Measurements from ENCODE around the gene MYOM3.
A peak's percentile ranks its signal among the peaks of the same experiment; 100 is the strongest.

GRCh38 chr1:24027838-24028468 lies 84.0 kb downstream of the MYOM3 start:
- peak; percentile 75 for TF ChIP-seq CTCF (IDR thresholded peaks at IDR 0.05; ENCODE audit: poor library complexity)
- TF ChIP-seq EZH2phosphoT487 (IDR thresholded peaks at IDR 0.05; ENCODE audit: low read depth, severe bottlenecking, unreplicated experiment) = no peak
